T-helper 17 cell (primary cell): ENCODE results near the gene PCDH9. TPM values are rescaled to one million over a fixed set of nuclear protein-coding genes. Genes with fewer than 3 reads are reported as not detected.

Experiments
- ATAC-seq: fragments of 150-1000 bp; cut with Tn5 transposase; 2 replicates; pipeline ENCODE4 v1.10.0; 2021; ENCODE audit warnings: mild to moderate bottlenecking, moderate library complexity
- DNase-seq, 3 donors: peaks; one replicate each; pipeline versions ENCODE4 v3.0.0 to v3.0.0-alpha.2; 2020 to 2021
- H3K9me3 ChIP-seq: one replicate; pipeline ENCODE4 v1.7.0; 2013; ENCODE audit warnings: low read length, mild to moderate bottlenecking; ENCODE audit not compliant: control insufficient read depth, poor library complexity, severe bottlenecking
- H3K27ac Mint-ChIP-seq: one replicate; pipeline ENCODE4 v1.8.0; 2022; ENCODE audit warnings: mild to moderate bottlenecking, moderate library complexity, mixed read lengths
- H3K27me3 Mint-ChIP-seq: one replicate; pipeline ENCODE4 v1.8.0; 2022; ENCODE audit warnings: mixed read lengths
- H3K36me3 Mint-ChIP-seq: one replicate; pipeline ENCODE4 v1.8.0; 2022; ENCODE audit warnings: low read depth, mixed read lengths
- H3K4me1 Mint-ChIP-seq: one replicate; pipeline ENCODE4 v1.8.0; 2022; ENCODE audit warnings: mild to moderate bottlenecking, mixed read lengths
- H3K4me3 Mint-ChIP-seq: one replicate; pipeline ENCODE4 v1.8.0; 2022; ENCODE audit warnings: mild to moderate bottlenecking, moderate library complexity, mixed read lengths
- total RNA-seq, 4 donors: library from RNA in 2 of 4; stranded (reverse) in 2 of 4; gene quantifications; one replicate each; pipeline ENCODE4 v1.2.3 and lab custom pipeline; 2022 to 2026

PCDH9 gene
- total RNA-seq, 2 donors from 2014 or later, result 0.50 to 0.67 TPM

- ATAC-seq, result no peak
- DNase-seq, result no peak
- Mint-ChIP-seq H3K4me3 (no peak overlapping the region), H3K27me3 (no peaks in the 10 kb centered on the region), H3K27ac (no peak overlapping the region), H3K4me1 (no peaks in the 10 kb centered on the region), H3K36me3 (no peaks in the 10 kb centered on the region)
- peaks cover 4% of the 10 kb centered on the region for H3K9me3 ChIP-seq
Observed at GRCh38 chr13:67042556-67042955, 187.6 kb downstream of the PCDH9 start.

- H3K4me3 Mint-ChIP-seq, result no peak overlapping the region
- no peaks in the 10 kb centered on the region for H3K4me1 Mint-ChIP-seq
- H3K27ac Mint-ChIP-seq, result no peak overlapping the region
- no peaks in the 10 kb centered on the region for H3K9me3 ChIP-seq
- ATAC-seq (no peak), DNase-seq (no peak)
- H3K27me3 Mint-ChIP-seq, result no peaks in the 10 kb centered on the region
- no peaks in the 10 kb centered on the region for H3K36me3 Mint-ChIP-seq
Observed at GRCh38 chr13:67036699-67037457, 193.3 kb downstream of the PCDH9 start.

GRCh38 chr13:67033170-67033569 is 197.0 kb downstream of the PCDH9 start:
- H3K4me1 Mint-ChIP-seq, result no peaks in the 10 kb centered on the region
- no peak overlapping the region for H3K27ac Mint-ChIP-seq
- DNase-seq, result no peak
- no peaks in the 10 kb centered on the region for H3K36me3 Mint-ChIP-seq
- H3K4me3 Mint-ChIP-seq, result no peak overlapping the region
- H3K27me3 Mint-ChIP-seq, result no peaks in the 10 kb centered on the region
- ATAC-seq, result no peak
- no peaks in the 10 kb centered on the region for H3K9me3 ChIP-seq

GRCh38 chr13:67023130-67023876 is 206.8 kb downstream of the PCDH9 start:
- H3K4me1 Mint-ChIP-seq, result no peaks in the 10 kb centered on the region
- H3K27me3 Mint-ChIP-seq, result no peaks in the 10 kb centered on the region
- no peak for DNase-seq
- ATAC-seq, result no peak
- no peaks in the 10 kb centered on the region for H3K36me3 Mint-ChIP-seq
- H3K9me3 ChIP-seq, result no peaks in the 10 kb centered on the region
- H3K4me3 Mint-ChIP-seq, result no peak overlapping the region
- H3K27ac Mint-ChIP-seq, result no peak overlapping the region

GRCh38 chr13:67018775-67019174 is 211.4 kb downstream of the PCDH9 start:
- Mint-ChIP-seq H3K27me3 (no peaks in the 10 kb centered on the region), H3K27ac (no peak overlapping the region), H3K4me1 (no peaks in the 10 kb centered on the region), H3K4me3 (no peak overlapping the region), H3K36me3 (peaks cover 2% of the 10 kb centered on the region)
- no peaks in the 10 kb centered on the region for H3K9me3 ChIP-seq
- ATAC-seq, result no peak
- DNase-seq, result no peak

- no peak for DNase-seq
- Mint-ChIP-seq H3K27me3 (no peaks in the 10 kb centered on the region), H3K4me3 (no peak overlapping the region)
Observed at GRCh38 chr13:67017276-67017675, 212.9 kb downstream of the PCDH9 start.

GRCh38 chr13:67015976-67016600 is 214.0 kb downstream of the PCDH9 start:
- H3K4me1 Mint-ChIP-seq, result no peaks in the 10 kb centered on the region
- no peaks in the 10 kb centered on the region for H3K27me3 Mint-ChIP-seq
- H3K4me3 Mint-ChIP-seq, result no peak overlapping the region
- no peaks in the 10 kb centered on the region for H3K9me3 ChIP-seq
- no peak for ATAC-seq
- no peak overlapping the region for H3K27ac Mint-ChIP-seq
- peaks cover 2% of the 10 kb centered on the region for H3K36me3 Mint-ChIP-seq
- DNase-seq, result no peak

More at GRCh38 chr13:67017276-67017675, 212.9 kb downstream of the PCDH9 start:
- Mint-ChIP-seq H3K27ac (no peak overlapping the region), H3K4me1 (no peaks in the 10 kb centered on the region), H3K36me3 (peaks cover 2% of the 10 kb centered on the region)
- no peak for ATAC-seq
- no peaks in the 10 kb centered on the region for H3K9me3 ChIP-seq

GRCh38 chr13:67014399-67014798 is 215.7 kb downstream of the PCDH9 start:
- no peaks in the 10 kb centered on the region for H3K27me3 Mint-ChIP-seq
- peaks cover 2% of the 10 kb centered on the region for H3K36me3 Mint-ChIP-seq
- DNase-seq (no peak), ATAC-seq (no peak)
- H3K9me3 ChIP-seq, result no peaks in the 10 kb centered on the region
- H3K4me1 Mint-ChIP-seq, result no peaks in the 10 kb centered on the region
- H3K27ac Mint-ChIP-seq, result no peak overlapping the region
- no peak overlapping the region for H3K4me3 Mint-ChIP-seq

GRCh38 chr13:67013709-67014108 is 216.4 kb downstream of the PCDH9 start:
- H3K9me3 ChIP-seq, result no peaks in the 10 kb centered on the region
- H3K27me3 Mint-ChIP-seq, result no peaks in the 10 kb centered on the region
- no peak for ATAC-seq
- no peak overlapping the region for H3K27ac Mint-ChIP-seq
- H3K4me3 Mint-ChIP-seq, result no peak overlapping the region
- H3K4me1 Mint-ChIP-seq, result no peaks in the 10 kb centered on the region
- H3K36me3 Mint-ChIP-seq, result peaks cover 2% of the 10 kb centered on the region
- DNase-seq, result no peak

GRCh38 chr13:67008075-67008668 is 222.0 kb downstream of the PCDH9 start:
- no peaks in the 10 kb centered on the region for H3K9me3 ChIP-seq
- Mint-ChIP-seq H3K4me1 (no peaks in the 10 kb centered on the region), H3K4me3 (no peak overlapping the region), H3K36me3 (no peaks in the 10 kb centered on the region), H3K27ac (no peak overlapping the region), H3K27me3 (no peaks in the 10 kb centered on the region)
- ATAC-seq (no peak), DNase-seq (no peak)

- DNase-seq (no peak), ATAC-seq (no peak)
- H3K9me3 ChIP-seq, result no peaks in the 10 kb centered on the region
- no peak overlapping the region for H3K27ac Mint-ChIP-seq
- no peaks in the 10 kb centered on the region for H3K27me3 Mint-ChIP-seq
- H3K4me1 Mint-ChIP-seq, result no peaks in the 10 kb centered on the region
- no peak overlapping the region for H3K4me3 Mint-ChIP-seq
- H3K36me3 Mint-ChIP-seq, result no peaks in the 10 kb centered on the region
Observed at GRCh38 chr13:67004511-67004910, 225.6 kb downstream of the PCDH9 start.

GRCh38 chr13:67003743-67004142 is 226.4 kb downstream of the PCDH9 start:
- Mint-ChIP-seq H3K27ac (no peak overlapping the region), H3K4me3 (no peak overlapping the region), H3K4me1 (no peaks in the 10 kb centered on the region), H3K27me3 (no peaks in the 10 kb centered on the region), H3K36me3 (no peaks in the 10 kb centered on the region)
- no peak for ATAC-seq
- no peaks in the 10 kb centered on the region for H3K9me3 ChIP-seq
- no peak for DNase-seq

- no peaks in the 10 kb centered on the region for H3K9me3 ChIP-seq
- Mint-ChIP-seq H3K27me3 (no peaks in the 10 kb centered on the region), H3K27ac (no peak overlapping the region), H3K36me3 (no peaks in the 10 kb centered on the region), H3K4me3 (no peak overlapping the region), H3K4me1 (no peaks in the 10 kb centered on the region)
- ATAC-seq (no peak), DNase-seq (no peak)
Observed at GRCh38 chr13:67001363-67001762, 228.8 kb downstream of the PCDH9 start.
